Measurements from ENCODE around the gene AQP12B.

Gene AQP12B

GRCh38 chr2:240646176-240646899 is 36.3 kb downstream of the AQP12B start:
- Histone ChIP-seq H3K36me3 (ENCODE audit: control insufficient read depth, insufficient read depth, low read length) (no peaks in the 10 kb centered on the region), H3K9ac (no peak overlapping the region), H3K27ac (no peak overlapping the region), H3K79me2 (no peaks in the 10 kb centered on the region), H3K4me2 (ENCODE audit: low read length) (no peak overlapping the region), H3K27me3 (ENCODE audit: control insufficient read depth, insufficient read depth, low read length) (no peaks in the 10 kb centered on the region), H2AFZ (no peak overlapping the region), H3K9me3 (ENCODE audit: control insufficient read depth, low read length) (no peaks in the 10 kb centered on the region), H3K4me1 (no peaks in the 10 kb centered on the region), H3K4me3 (ENCODE audit: low read depth, low read length) (no peak overlapping the region)
- TF ChIP-seq, protein P1, sequence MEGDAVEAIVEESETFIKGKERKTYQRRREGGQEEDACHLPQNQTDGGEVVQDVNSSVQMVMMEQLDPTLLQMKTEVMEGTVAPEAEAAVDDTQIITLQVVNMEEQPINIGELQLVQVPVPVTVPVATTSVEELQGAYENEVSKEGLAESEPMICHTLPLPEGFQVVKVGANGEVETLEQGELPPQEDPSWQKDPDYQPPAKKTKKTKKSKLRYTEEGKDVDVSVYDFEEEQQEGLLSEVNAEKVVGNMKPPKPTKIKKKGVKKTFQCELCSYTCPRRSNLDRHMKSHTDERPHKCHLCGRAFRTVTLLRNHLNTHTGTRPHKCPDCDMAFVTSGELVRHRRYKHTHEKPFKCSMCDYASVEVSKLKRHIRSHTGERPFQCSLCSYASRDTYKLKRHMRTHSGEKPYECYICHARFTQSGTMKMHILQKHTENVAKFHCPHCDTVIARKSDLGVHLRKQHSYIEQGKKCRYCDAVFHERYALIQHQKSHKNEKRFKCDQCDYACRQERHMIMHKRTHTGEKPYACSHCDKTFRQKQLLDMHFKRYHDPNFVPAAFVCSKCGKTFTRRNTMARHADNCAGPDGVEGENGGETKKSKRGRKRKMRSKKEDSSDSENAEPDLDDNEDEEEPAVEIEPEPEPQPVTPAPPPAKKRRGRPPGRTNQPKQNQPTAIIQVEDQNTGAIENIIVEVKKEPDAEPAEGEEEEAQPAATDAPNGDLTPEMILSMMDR (IDR thresholded peaks at IDR 0.05), result no peak

DNA sequence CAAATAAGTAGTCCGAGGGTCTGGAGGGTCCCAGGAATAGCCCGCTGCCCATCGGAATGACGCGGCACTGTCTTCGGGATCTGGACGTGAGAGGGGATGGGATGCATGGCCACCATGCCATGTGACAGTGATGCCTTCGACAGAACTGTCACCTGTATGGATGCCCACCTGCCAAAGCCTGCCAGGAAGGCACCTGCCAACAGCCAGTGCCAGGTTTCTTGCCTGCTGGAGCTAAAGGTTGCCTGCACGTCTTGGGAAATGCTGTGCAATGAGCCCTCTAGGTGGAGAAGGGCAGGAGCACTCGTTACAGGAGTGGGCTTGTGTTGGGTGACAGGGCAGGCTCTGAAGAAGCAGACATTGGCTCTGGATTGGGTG is 36.9 kb downstream of the AQP12B start:
- TF ChIP-seq, protein P1 (IDR thresholded peaks at IDR 0.05), result no peak
- Histone ChIP-seq H3K4me2 (ENCODE audit: low read length) (no peak overlapping the region), H3K9me3 (ENCODE audit: control insufficient read depth, low read length) (no peaks in the 10 kb centered on the region), H3K27me3 (ENCODE audit: control insufficient read depth, insufficient read depth, low read length) (no peaks in the 10 kb centered on the region), H2AFZ (no peak overlapping the region), H3K36me3 (ENCODE audit: control insufficient read depth, insufficient read depth, low read length) (no peaks in the 10 kb centered on the region), H3K4me1 (no peaks in the 10 kb centered on the region), H3K79me2 (no peaks in the 10 kb centered on the region), H3K9ac (no peak overlapping the region), H3K4me3 (ENCODE audit: low read depth, low read length) (no peak overlapping the region), H3K27ac (no peak overlapping the region)

DNA sequence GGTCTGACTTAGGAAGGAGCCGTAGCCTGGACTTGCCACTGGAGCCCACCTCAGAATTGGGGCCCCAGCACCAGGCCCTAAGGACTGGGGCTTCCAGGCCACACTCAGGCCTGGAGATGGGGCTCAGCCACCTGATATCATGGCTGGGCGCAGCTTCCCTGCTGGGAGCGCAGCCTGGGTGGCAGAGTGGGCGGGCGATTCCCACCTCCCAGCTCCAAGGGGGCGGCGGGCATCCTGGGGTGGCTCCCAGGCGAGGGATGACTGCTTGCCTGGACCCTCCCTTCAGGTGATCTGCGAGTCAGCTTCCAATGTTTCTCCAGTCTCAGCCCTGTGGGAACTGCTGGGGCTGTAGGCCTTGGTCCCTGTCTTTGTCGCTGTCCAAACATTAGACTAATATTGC is 37.3 kb downstream of the AQP12B start:
- H3K4me3 ChIP-seq (ENCODE audit: low read depth, low read length), result no peak overlapping the region
- H3K27me3 ChIP-seq (ENCODE audit: control insufficient read depth, insufficient read depth, low read length), result no peaks in the 10 kb centered on the region
- H3K9me3 ChIP-seq (ENCODE audit: control insufficient read depth, low read length), result no peaks in the 10 kb centered on the region
- H3K9ac ChIP-seq, result no peak overlapping the region
- H3K4me2 ChIP-seq (ENCODE audit: low read length), result no peak overlapping the region
- H3K27ac ChIP-seq, result no peak overlapping the region
- TF ChIP-seq, protein P1 (IDR thresholded peaks at IDR 0.05), result no peak
- no peaks in the 10 kb centered on the region for H3K79me2 ChIP-seq
- no peak overlapping the region for H2AFZ ChIP-seq
- H3K36me3 ChIP-seq (ENCODE audit: control insufficient read depth, insufficient read depth, low read length), result no peaks in the 10 kb centered on the region
- H3K4me1 ChIP-seq, result no peaks in the 10 kb centered on the region

DNA sequence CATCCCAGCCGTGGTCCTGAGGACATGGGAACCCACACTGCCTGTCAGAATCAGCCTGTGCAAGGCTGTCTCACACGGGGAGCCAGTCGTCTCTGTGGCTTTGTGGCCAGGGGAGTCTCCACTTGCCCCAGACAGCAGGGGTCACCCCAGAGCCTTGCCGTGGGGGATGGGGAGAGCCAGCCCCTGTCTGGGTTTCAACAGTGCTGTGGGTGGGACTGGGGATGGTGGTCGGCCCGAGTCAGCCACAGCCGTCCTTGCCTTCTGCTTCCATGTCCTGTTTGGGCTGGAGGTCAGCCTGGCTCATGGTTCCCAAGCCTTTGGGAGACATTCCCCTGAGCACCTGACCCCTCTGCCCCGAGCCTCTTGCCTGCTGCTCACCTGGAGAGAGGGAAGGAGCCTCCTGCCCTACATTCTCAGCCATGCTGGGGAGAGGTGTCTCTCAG is 37.8 kb downstream of the AQP12B start:
- no peak overlapping the region for H3K9ac ChIP-seq
- no peak overlapping the region for H3K4me3 ChIP-seq (ENCODE audit: low read depth, low read length)
- H3K36me3 ChIP-seq (ENCODE audit: control insufficient read depth, insufficient read depth, low read length), result no peaks in the 10 kb centered on the region
- H3K9me3 ChIP-seq (ENCODE audit: control insufficient read depth, low read length), result no peaks in the 10 kb centered on the region
- no peaks in the 10 kb centered on the region for H3K4me1 ChIP-seq
- H3K27ac ChIP-seq, result no peak overlapping the region
- H3K79me2 ChIP-seq, result no peaks in the 10 kb centered on the region
- TF ChIP-seq, protein P1 (IDR thresholded peaks at IDR 0.05), result no peak
- no peak overlapping the region for H2AFZ ChIP-seq
- no peak overlapping the region for H3K4me2 ChIP-seq (ENCODE audit: low read length)
- H3K27me3 ChIP-seq (ENCODE audit: control insufficient read depth, insufficient read depth, low read length), result no peaks in the 10 kb centered on the region

DNA sequence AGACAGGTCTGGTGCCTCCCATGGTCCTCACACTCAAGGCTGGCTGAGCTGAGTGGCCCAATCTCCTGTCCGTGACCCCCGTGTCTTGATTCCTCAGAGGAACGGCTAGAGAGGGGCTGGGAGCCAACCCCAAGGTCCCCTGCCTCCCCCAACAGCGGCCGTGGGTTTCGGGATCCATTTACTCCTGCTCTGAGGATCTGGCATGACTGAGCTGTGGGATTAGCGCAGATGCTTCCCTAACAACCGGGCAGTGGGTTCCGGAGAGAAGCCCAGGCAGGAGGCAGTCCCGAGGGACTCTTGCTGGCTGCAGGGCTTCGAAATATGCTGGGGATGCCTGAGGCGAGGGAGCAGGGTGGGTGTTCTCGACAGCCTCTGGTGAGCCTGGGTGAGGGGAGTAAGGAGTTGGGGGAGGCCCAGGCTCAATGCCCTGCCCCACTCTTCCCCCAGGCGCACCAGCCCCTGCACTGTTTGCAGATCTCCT is 38.5 kb downstream of the AQP12B start:
- no peak overlapping the region for H3K4me3 ChIP-seq (ENCODE audit: low read depth, low read length)
- no peak overlapping the region for H3K27ac ChIP-seq
- H3K4me1 ChIP-seq, result no peaks in the 10 kb centered on the region
- H3K79me2 ChIP-seq, result no peaks in the 10 kb centered on the region
- no peak overlapping the region for H3K4me2 ChIP-seq (ENCODE audit: low read length)
- H2AFZ ChIP-seq, result no peak overlapping the region
- no peaks in the 10 kb centered on the region for H3K27me3 ChIP-seq (ENCODE audit: control insufficient read depth, insufficient read depth, low read length)
- H3K9me3 ChIP-seq (ENCODE audit: control insufficient read depth, low read length), result no peaks in the 10 kb centered on the region
- H3K9ac ChIP-seq, result no peak overlapping the region
- H3K36me3 ChIP-seq (ENCODE audit: control insufficient read depth, insufficient read depth, low read length), result no peaks in the 10 kb centered on the region
- TF ChIP-seq, protein P1 (IDR thresholded peaks at IDR 0.05), result no peak

All from parathyroid adenoma (tissue), 2 donors.